Measurements from ENCODE around the gene IL1A. TPM values are rescaled to one million over a fixed set of nuclear protein-coding genes. Genes with fewer than 3 reads are reported as not detected.

Gene IL1A
- total RNA-seq, 1 experiment from 2014 or later, result 0.10 TPM

GRCh38 chr2:112787294-112787693, 3.0 kb upstream of the IL1A start:
- H3K27me3 ChIP-seq (ENCODE audit: insufficient read depth, low read length), result no peaks in the 10 kb centered on the region
- no peaks in the 10 kb centered on the region for H4K20me1 ChIP-seq (ENCODE audit: insufficient read depth)
- no TSS peak for BruUV-seq (replicated peaks)
- peaks cover 0 to 10% of the 10 kb centered on the region in 2 experiments; a peak in 2 of 4 replicates for H3K4me1 ChIP-seq (ENCODE audit: control insufficient read depth in 1 of 2, insufficient read depth in 2 of 2, low read length in 2 of 2)
- DNase-seq (ENCODE audit: low read depth, low spot score), result no peak
- H3K9me3 ChIP-seq (ENCODE audit: control insufficient read depth in 1 of 2, insufficient read depth in 1 of 2, low read depth in 1 of 2, low read length in 2 of 2), result no peaks in the 10 kb centered on the region
- no peaks in the 10 kb centered on the region for H3K9me2 ChIP-seq (ENCODE audit: insufficient read depth)
- H3K9ac ChIP-seq (ENCODE audit: low read length), result no peak overlapping the region
- ChIA-PET RAD21 (ENCODE audit: low non-redundant PET in 1 of 2, low total read pairs in 2 of 2, uncharacterized antibody in 2 of 2, unreplicated experiment in 2 of 2) (no interaction called here), POLR2A (no interaction called here), CTCF (interaction anchor here (1.3 kb wide), 1 partner anchor 154 kb away, joined by 3 read pairs; no protein-coding TSS in a partner anchor)
- no peaks in the 10 kb centered on the region for H3K79me2 ChIP-seq (ENCODE audit: insufficient read depth, low read length)
- no peak overlapping the region for H3K4me2 ChIP-seq (ENCODE audit: low read length)
- no peaks in the 10 kb centered on the region for H3K36me3 ChIP-seq (ENCODE audit: control insufficient read depth in 1 of 2, insufficient read depth in 2 of 2, low read length in 2 of 2)
- TF ChIP-seq EGR1 (IDR thresholded peaks at IDR 0.05; ENCODE audit: low read depth) (no peak), CTCF (IDR thresholded peaks at IDR 0.05 in 2 of 3, conservative IDR thresholded peaks at IDR 0.05 in 1 of 3; ENCODE audit: borderline replicate concordance in 1 of 3, insufficient read depth in 1 of 3, low read depth in 2 of 3, low read length in 2 of 3) (no peak), POLR2AphosphoS5 (IDR thresholded peaks at IDR 0.05; ENCODE audit: low read depth, low read length) (no peak), CBX3 (IDR thresholded peaks at IDR 0.05; ENCODE audit: low read depth) (no peak), EZH2phosphoT487 (IDR thresholded peaks at IDR 0.05; ENCODE audit: borderline replicate concordance) (no peak), RAD21 (IDR thresholded peaks at IDR 0.05; ENCODE audit: low read depth) (no peak), ZBTB33 (IDR thresholded peaks at IDR 0.05; ENCODE audit: extremely low read depth, insufficient replicate concordance, low read length) (no peak), FOSL1 (IDR thresholded peaks at IDR 0.05; ENCODE audit: low read depth) (no peak)
- no peak overlapping the region for H3K27ac ChIP-seq (ENCODE audit: low read depth, low read length)
- ATAC-seq, result no peak
- intact Hi-C loops (cut with micrococcal nuclease), result no loop called here
- H3K4me3 ChIP-seq (replicated peaks in 1 of 2; ENCODE audit: low read depth in 1 of 2, low read length in 2 of 2), result no peak overlapping the region
- H2AFZ ChIP-seq (ENCODE audit: low read depth, low read length, poor library complexity, severe bottlenecking), result no peak overlapping the region

All from HCT116 (cell line).